ENCODE measurements around the gene MAMDC2.
"Not testable (repeated sequence)": the region's sequence is repeated elsewhere in the genome, so short reads cannot be mapped to it uniquely, and the experiment has no call there.

MAMDC2 gene

GRCh38 chr9:70192707-70193106 lies 149.1 kb downstream of the MAMDC2 start:
- no peak overlapping the region for H2AFZ ChIP-seq (ENCODE audit: low read length)
- H3F3A ChIP-seq (ENCODE audit: insufficient read depth, low read length): no peaks in the 10 kb centered on the region
- H3K9ac ChIP-seq (ENCODE audit: low read length): no peak overlapping the region
- no peaks in the 10 kb centered on the region for H3K27me3 ChIP-seq (replicated peaks; ENCODE audit: insufficient read depth, low read length)
- no peak overlapping the region for H3K27ac ChIP-seq (ENCODE audit: low read length)
- no peaks in the 10 kb centered on the region for H3K36me3 ChIP-seq (replicated peaks; ENCODE audit: insufficient read depth, low read length)
- H3K79me2 ChIP-seq (ENCODE audit: low read length): no peaks in the 10 kb centered on the region
- TF ChIP-seq EZH2phosphoT487 (IDR thresholded peaks at IDR 0.05; ENCODE audit: low read length) (no peak), EZH2 (optimal IDR thresholded peaks at IDR 0.05; ENCODE audit: low read depth, low read length) (no peak), CTCF (IDR thresholded peaks at IDR 0.05; ENCODE audit: low read length) (no peak)
- DNase-seq: no peak
- no peak overlapping the region for H3K4me3 ChIP-seq (ENCODE audit: low read length)
- no peaks in the 10 kb centered on the region for H4K20me1 ChIP-seq (ENCODE audit: insufficient read depth, low read length)
- no peaks in the 10 kb centered on the region for H3K9me3 ChIP-seq (replicated peaks; ENCODE audit: insufficient read depth, low read length)
- H3K4me1 ChIP-seq (ENCODE audit: low read length): no peaks in the 10 kb centered on the region
- no peaks in the 10 kb centered on the region for H3K9me2 ChIP-seq (replicated peaks; ENCODE audit: insufficient read depth, low read length)
- no peak overlapping the region for H3K4me2 ChIP-seq (ENCODE audit: low read depth, low read length)

GRCh38 chr9:70195456-70195855 lies 151.8 kb downstream of the MAMDC2 start:
- Histone ChIP-seq H3K27me3 (replicated peaks; ENCODE audit: insufficient read depth, low read length) (no peaks in the 10 kb centered on the region), H3K36me3 (replicated peaks; ENCODE audit: insufficient read depth, low read length) (no peaks in the 10 kb centered on the region), H2AFZ (ENCODE audit: low read length) (no peak overlapping the region), H3K79me2 (ENCODE audit: low read length) (no peaks in the 10 kb centered on the region), H3K9me2 (replicated peaks; ENCODE audit: insufficient read depth, low read length) (no peaks in the 10 kb centered on the region), H4K20me1 (ENCODE audit: insufficient read depth, low read length) (no peaks in the 10 kb centered on the region), H3K27ac (ENCODE audit: low read length) (no peak overlapping the region), H3K9ac (ENCODE audit: low read length) (no peak overlapping the region), H3K4me3 (ENCODE audit: low read length) (no peak overlapping the region), H3K9me3 (replicated peaks; ENCODE audit: insufficient read depth, low read length) (no peaks in the 10 kb centered on the region), H3K4me1 (ENCODE audit: low read length) (no peaks in the 10 kb centered on the region), H3F3A (ENCODE audit: insufficient read depth, low read length) (no peaks in the 10 kb centered on the region), H3K4me2 (ENCODE audit: low read depth, low read length) (no peak overlapping the region)
- TF ChIP-seq EZH2 (optimal IDR thresholded peaks at IDR 0.05; ENCODE audit: low read depth, low read length) (no peak), CTCF (IDR thresholded peaks at IDR 0.05; ENCODE audit: low read length) (no peak), EZH2phosphoT487 (IDR thresholded peaks at IDR 0.05; ENCODE audit: low read length) (no peak)
- DNase-seq: no peak

GRCh38 chr9:70197216-70198044 lies 153.8 kb downstream of the MAMDC2 start:
- DNase-seq: no peak
- no peaks in the 10 kb centered on the region for H3K79me2 ChIP-seq (ENCODE audit: low read length)
- no peaks in the 10 kb centered on the region for H3F3A ChIP-seq (ENCODE audit: insufficient read depth, low read length)
- no peaks in the 10 kb centered on the region for H3K27me3 ChIP-seq (replicated peaks; ENCODE audit: insufficient read depth, low read length)
- TF ChIP-seq EZH2 (optimal IDR thresholded peaks at IDR 0.05; ENCODE audit: low read depth, low read length) (no peak), CTCF (IDR thresholded peaks at IDR 0.05; ENCODE audit: low read length) (no peak), EZH2phosphoT487 (IDR thresholded peaks at IDR 0.05; ENCODE audit: low read length) (no peak)
- no peaks in the 10 kb centered on the region for H4K20me1 ChIP-seq (ENCODE audit: insufficient read depth, low read length)
- no peak overlapping the region for H3K9ac ChIP-seq (ENCODE audit: low read length)
- H3K36me3 ChIP-seq (replicated peaks; ENCODE audit: insufficient read depth, low read length): no peaks in the 10 kb centered on the region
- H3K27ac ChIP-seq (ENCODE audit: low read length): no peak overlapping the region
- no peak overlapping the region for H3K4me2 ChIP-seq (ENCODE audit: low read depth, low read length)
- no peaks in the 10 kb centered on the region for H3K9me3 ChIP-seq (replicated peaks; ENCODE audit: insufficient read depth, low read length)
- no peaks in the 10 kb centered on the region for H3K4me1 ChIP-seq (ENCODE audit: low read length)
- no peak overlapping the region for H3K4me3 ChIP-seq (ENCODE audit: low read length)
- H2AFZ ChIP-seq (ENCODE audit: low read length): no peak overlapping the region
- no peaks in the 10 kb centered on the region for H3K9me2 ChIP-seq (replicated peaks; ENCODE audit: insufficient read depth, low read length)

GRCh38 chr9:70204743-70205142 lies 161.1 kb downstream of the MAMDC2 start:
- not testable (repeated sequence) for H3K4me1 ChIP-seq (ENCODE audit: low read length); H2AFZ ChIP-seq (ENCODE audit: low read length); DNase-seq; H3K27me3 ChIP-seq (replicated peaks; ENCODE audit: insufficient read depth, low read length); H3K9ac ChIP-seq (ENCODE audit: low read length); H3K4me2 ChIP-seq (ENCODE audit: low read depth, low read length); H3F3A ChIP-seq (ENCODE audit: insufficient read depth, low read length); H3K36me3 ChIP-seq (replicated peaks; ENCODE audit: insufficient read depth, low read length); H4K20me1 ChIP-seq (ENCODE audit: insufficient read depth, low read length); H3K79me2 ChIP-seq (ENCODE audit: low read length); H3K9me3 ChIP-seq (replicated peaks; ENCODE audit: insufficient read depth, low read length); H3K4me3 ChIP-seq (ENCODE audit: low read length); H3K9me2 ChIP-seq (replicated peaks; ENCODE audit: insufficient read depth, low read length); H3K27ac ChIP-seq (ENCODE audit: low read length)
